Erythroblast (primary cell): ENCODE measurements around the gene SLC24A1.

Source experiments
- GATA1 ChIP-seq: IDR thresholded peaks from 2 replicates; pipeline ENCODE4 v1.6.1; 2011; ENCODE audit warnings: low read depth, mild to moderate bottlenecking, control low read depth, low read length, moderate library complexity
- POLR2A ChIP-seq: IDR thresholded peaks from 2 replicates; pipeline ENCODE4 v1.6.1; 2011; ENCODE audit warnings: mild to moderate bottlenecking, low read length

DNA sequence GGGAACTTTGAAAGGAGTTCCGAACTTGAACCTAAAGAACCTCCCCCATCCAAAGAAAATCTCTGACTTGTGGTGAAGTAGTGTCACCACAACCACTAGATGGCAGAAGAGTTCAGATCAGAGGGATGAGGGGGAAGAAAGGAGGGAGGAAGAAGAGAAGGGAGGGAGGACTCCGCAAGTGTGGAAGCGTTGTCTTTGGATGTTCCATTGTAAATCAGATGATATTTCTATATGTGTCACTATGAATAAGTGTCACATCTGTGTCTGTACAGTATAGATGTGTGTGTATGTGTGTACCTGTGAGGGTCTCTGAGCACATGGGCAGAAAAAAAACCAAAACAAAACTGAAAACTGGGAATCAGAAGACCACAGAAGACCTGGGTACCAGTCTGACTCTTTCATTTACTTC is 16.9 kb downstream of the SLC24A1 start:
- TF ChIP-seq POLR2A (no peak), GATA1 (no peak)
